ENCODE measurements around the gene C19orf67. TPM values are rescaled to one million over a fixed set of nuclear protein-coding genes. Genes with fewer than 3 reads are reported as not detected.

C19orf67 gene
- total and polyA plus RNA-seq, 2 of the 13 experiments (the other 11 are each of a cell fraction or from before 2014, with no cell fraction given), result 0.11 to 0.32 TPM

DNA sequence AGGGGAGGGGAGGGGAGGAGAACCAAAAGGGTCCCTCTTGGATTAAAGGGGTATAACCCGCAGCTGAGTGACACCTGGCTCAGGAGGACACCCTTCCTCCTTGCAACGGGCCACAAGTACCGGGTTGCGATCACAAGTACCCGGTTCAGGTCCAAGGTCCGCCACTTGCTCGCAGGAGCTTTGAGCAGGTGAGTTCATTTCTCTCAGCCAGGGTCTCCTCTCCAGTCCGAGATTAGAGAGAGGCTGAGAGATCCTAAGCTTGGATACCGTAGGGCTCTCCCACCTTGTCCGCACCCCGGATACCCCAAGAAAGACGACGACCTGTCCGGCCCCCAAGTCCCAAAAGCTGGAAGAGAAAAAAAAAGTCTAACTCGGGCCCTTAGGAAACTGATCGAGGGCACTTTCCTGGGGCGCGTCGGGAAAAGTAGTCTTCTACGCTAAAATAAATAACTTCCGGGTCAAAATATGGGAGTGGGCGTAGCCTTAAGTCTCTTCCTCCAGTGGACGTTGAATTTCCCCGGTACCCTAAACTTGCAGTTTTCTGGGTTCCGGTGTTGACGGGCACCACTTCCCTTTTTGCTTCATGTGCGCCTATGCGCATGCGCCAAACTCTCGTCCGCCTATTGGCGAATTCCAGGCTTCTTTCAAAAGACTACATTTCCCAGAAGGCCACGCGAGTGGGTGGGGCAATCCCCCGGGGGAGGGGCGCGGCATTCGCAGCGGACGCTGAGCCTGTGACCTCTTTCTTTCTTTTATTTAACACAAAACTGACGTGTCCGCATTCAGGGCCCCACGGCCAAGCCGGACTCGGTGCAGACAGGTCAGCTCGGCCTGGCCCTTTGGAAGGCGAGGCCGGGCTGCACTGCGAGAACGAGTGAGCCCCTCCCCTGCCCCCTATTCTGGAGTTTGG lies 4.4 kb downstream of the C19orf67 start (continued):
- TF ChIP-seq KDM3A (CRISPR knock-in tag; IDR thresholded peaks at IDR 0.05; ENCODE audit: low read depth) (no peak), ZNF607 (CRISPR knock-in tag; IDR thresholded peaks at IDR 0.05; ENCODE audit: borderline replicate concordance) (peak; percentile 51; the same call in 1 of the 2 replicates), POLR2G (IDR thresholded peaks at IDR 0.05; ENCODE audit: low read depth, low read length) (peak; percentile 84), RBM22 (optimal IDR thresholded peaks at IDR 0.05; ENCODE audit: low read length) (no peak), RXRA (CRISPR knock-in tag; IDR thresholded peaks at IDR 0.05) (peak; percentile 46; the same call in 1 of the 2 replicates), HCFC1 (IDR thresholded peaks at IDR 0.05; ENCODE audit: low read depth, low read length) (peak; percentile 91), TBL1XR1 (IDR thresholded peaks at IDR 0.05; ENCODE audit: borderline replicate concordance, low read length, partially characterized antibody) (peak; percentile 30), ZNF34 (CRISPR knock-in tag; IDR thresholded peaks at IDR 0.05; ENCODE audit: borderline replicate concordance) (no peak), MAFK (conservative IDR thresholded peaks at IDR 0.05 in 1 of 2, IDR thresholded peaks at IDR 0.05 in 1 of 2; ENCODE audit: low read length in 2 of 2) (peak in 1 of 2 experiments; percentile 46; a peak in 2 of 4 replicates), ARNT2 (CRISPR knock-in tag; IDR thresholded peaks at IDR 0.05; ENCODE audit: low read depth) (0 out of 2 replicates have a peak, but pooled peaks have one; percentile 43), ZBTB42 (CRISPR knock-in tag; IDR thresholded peaks at IDR 0.05) (0 out of 2 replicates have a peak, but pooled peaks have one; percentile 15), NCOR1 (IDR thresholded peaks at IDR 0.05; ENCODE audit: borderline replicate concordance, low read length) (peak; percentile 35), RXRB (CRISPR knock-in tag; IDR thresholded peaks at IDR 0.05; ENCODE audit: borderline replicate concordance) (peak; percentile 36; the same call in 1 of the 2 replicates), MEF2D (CRISPR knock-in tag; IDR thresholded peaks at IDR 0.05) (no peak), GABPB1 (CRISPR knock-in tag; IDR thresholded peaks at IDR 0.05) (peak; percentile 97), RFX1 (IDR thresholded peaks at IDR 0.05) (no peak), IRX3 (CRISPR knock-in tag; IDR thresholded peaks at IDR 0.05; ENCODE audit: borderline replicate concordance, low read depth) (no peak), HNRNPLL (IDR thresholded peaks at IDR 0.05; ENCODE audit: low read depth, low read length, poor library complexity, severe bottlenecking) (peak; percentile 73), ZNF510 (CRISPR knock-in tag; IDR thresholded peaks at IDR 0.05; ENCODE audit: low read depth) (no peak)
- TF ChIP-seq, protein P1, sequence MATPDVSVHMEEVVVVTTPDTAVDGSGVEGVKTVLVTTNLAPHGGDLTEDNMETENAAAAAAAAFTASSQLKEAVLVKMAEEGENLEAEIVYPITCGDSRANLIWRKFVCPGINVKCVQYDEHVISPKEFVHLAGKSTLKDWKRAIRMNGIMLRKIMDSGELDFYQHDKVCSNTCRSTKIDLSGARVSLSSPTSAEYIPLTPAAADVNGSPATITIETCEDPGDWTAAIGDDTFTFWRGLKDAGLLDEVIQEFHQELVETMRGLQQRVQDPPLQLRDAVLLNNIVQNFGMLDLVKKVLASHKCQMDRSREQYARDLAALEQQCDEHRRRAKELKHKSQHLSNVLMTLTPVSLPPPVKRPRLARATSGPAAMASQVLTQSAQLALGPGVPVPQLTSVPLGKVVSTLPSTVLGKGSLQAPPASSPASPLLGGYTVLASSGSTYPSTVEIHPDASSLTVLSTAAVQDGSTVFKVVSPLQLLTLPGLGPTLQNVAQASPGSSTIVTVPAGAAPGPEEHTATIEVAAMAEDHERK (CRISPR knock-in tag; IDR thresholded peaks at IDR 0.05; ENCODE audit: low read depth), result peak; percentile 64; the same call in 1 of the 2 replicates
- TF ChIP-seq, protein P2, sequence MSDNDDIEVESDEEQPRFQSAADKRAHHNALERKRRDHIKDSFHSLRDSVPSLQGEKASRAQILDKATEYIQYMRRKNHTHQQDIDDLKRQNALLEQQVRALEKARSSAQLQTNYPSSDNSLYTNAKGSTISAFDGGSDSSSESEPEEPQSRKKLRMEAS (IDR thresholded peaks at IDR 0.05), result peak; percentile 36
- TF ChIP-seq, protein P3, sequence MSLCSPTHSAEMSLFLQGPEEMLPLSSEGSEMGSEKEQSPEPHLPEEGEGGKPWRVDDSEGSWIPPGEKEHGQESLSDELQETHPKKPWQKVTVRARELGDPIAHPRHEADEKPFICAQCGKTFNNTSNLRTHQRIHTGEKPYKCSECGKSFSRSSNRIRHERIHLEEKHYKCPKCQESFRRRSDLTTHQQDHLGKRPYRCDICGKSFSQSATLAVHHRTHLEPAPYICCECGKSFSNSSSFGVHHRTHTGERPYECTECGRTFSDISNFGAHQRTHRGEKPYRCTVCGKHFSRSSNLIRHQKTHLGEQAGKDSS (CRISPR knock-in tag; IDR thresholded peaks at IDR 0.05; ENCODE audit: borderline replicate concordance, low read depth), result 0 out of 2 replicates have a peak, but pooled peaks have one; percentile 18
- TF ChIP-seq, protein P4, sequence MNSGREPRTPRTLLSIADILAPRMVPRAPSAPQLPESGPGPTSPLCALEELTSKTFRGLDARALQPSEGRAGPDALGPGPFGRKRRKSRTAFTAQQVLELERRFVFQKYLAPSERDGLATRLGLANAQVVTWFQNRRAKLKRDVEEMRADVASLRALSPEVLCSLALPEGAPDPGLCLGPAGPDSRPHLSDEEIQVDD (CRISPR knock-in tag; IDR thresholded peaks at IDR 0.05; ENCODE audit: borderline replicate concordance), result no peak
- TF ChIP-seq, protein P5, sequence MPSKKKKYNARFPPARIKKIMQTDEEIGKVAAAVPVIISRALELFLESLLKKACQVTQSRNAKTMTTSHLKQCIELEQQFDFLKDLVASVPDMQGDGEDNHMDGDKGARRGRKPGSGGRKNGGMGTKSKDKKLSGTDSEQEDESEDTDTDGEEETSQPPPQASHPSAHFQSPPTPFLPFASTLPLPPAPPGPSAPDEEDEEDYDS (CRISPR knock-in tag; IDR thresholded peaks at IDR 0.05), result peak; percentile 64; the same call in 1 of the 2 replicates
- TF ChIP-seq, protein P6, sequence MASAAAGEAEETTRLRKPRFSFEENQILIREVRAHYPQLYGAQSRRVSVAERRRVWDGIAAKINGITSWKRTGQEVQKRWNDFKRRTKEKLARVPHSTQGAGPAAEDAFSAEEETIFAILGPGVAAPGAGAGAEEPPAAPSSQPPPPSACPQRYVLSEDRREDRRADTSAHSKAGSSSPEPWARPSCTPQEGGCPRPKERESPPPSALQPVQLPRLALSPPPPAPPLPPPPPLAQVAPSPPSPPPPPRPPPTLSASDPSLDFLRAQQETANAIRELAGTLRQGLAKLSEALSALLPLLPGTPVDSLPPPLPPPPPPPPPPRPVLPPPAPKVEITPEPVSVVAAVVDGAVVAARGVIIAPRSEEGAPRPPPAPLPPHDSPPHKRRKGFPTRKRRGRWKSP (CRISPR knock-in tag; IDR thresholded peaks at IDR 0.05), result peak; percentile 83; the same call in 1 of the 2 replicates
